HG03432 (cell line): Measurements from ENCODE around the gene PUSL1.

Source experiments
- ATAC-seq: cut with Tn5 transposase; IDR thresholded peaks from one replicate; pipeline ENCODE4 v1.9.1; 2021; ENCODE audit warnings: mild to moderate bottlenecking, moderate library complexity; ENCODE audit not compliant: unreplicated experiment

PUSL1 gene

DNA sequence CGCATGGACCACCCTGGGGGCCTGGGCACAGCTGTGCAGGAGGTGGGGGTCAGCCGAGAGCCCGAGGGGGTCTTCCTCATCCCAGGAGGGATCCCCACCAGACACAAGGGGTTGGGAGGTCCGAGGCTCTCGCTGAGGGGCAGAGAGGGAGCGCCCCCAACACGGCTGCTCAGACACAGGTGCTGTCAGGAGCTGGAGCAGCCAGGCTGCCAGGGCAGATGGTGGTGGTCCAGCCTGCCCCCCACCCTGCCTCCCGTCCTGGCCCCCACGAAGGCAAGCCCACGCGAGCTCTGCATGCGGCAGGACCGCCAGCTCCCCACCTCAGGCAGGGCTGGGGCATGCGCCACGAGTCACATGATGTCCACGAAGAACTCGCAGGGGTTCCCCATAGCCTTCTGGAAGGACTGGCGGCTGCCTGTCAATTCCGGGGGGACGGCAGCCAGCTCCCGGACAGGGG is 27.4 kb downstream of the PUSL1 start:
- no peak for ATAC-seq

DNA sequence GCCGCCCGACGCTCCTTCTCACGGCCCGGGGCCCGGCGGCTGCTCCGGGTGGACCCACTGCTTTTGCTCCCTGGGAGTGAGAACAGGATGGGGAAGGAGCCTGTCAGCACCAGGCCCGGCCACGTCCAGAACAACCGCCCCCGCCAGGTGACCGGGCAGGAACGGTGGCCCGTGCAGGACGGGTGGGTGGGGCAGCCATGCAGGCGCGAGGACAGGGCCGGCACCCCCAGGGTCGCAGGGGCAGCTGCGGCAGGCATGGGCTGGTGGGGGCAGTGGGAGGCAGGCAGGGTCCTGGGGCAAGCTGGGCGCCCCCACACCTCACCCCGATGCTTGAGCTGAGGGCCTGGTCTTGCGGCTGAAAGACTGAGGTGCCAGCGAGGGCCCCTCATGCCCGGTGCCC is 28.0 kb downstream of the PUSL1 start:
- no peak for ATAC-seq

DNA sequence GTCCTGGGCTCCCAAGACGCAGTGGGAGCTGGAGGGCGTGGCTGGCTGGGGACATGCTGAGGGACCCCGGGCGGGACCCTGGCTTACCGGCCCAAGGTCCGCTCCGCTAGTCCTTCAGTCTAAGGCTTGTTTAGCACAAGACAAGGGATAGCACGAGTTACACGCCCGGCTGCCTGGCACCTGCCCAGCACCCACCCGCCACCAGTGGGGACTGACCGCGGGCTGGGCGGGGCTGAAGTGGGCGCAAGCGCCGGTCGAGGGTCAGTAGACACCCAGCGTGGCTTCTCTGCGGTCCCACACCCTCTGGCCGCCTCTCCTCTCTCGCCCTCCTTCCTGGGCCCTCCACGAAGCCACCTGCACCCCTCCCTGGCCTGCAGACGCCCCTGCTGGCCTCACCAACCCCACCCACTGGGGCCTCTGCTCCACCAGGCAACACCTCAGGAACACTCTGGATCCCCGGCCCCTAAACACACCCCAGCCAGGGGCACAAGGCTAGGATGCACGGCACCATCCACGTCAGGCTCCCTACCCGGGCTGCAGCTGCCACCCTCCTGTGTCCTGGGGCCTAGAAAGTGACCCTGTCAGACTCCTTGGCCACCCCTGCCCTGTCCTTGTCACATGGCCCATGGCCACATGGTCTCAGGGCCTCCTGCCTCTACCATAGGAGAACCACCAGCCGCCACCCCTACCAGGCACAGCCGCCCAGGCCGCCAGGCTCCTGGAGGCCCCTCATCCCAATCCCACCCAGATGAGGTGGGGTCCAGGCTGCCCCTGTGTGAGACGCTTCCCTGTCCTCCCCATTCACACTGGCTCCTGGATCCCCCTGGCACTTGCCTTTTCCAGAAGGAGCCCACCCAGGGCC is 28.8 kb downstream of the PUSL1 start:
- no peak for ATAC-seq

DNA sequence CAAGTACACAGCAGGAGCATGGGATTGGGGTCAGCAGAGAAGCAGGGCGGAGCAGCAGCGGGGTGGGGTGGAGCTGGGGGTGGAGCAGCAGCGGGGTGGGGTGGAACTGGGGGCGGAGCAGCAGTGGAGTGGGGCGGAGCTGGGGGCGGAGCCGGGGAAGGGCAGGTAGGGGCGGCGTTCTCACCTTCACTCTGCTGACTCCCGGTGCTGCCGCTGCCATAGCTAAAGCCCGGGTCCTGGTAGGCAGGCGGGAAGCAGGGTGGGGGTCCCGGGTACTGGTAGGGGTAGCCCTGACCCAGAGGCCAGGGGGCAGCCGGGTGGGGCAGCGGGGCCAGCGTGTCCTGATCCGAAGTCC is 29.4 kb downstream of the PUSL1 start:
- ATAC-seq: no peak

- no peak for ATAC-seq
Measured at GRCh38 chr1:1338278-1338677, 29.9 kb downstream of the PUSL1 start.

DNA sequence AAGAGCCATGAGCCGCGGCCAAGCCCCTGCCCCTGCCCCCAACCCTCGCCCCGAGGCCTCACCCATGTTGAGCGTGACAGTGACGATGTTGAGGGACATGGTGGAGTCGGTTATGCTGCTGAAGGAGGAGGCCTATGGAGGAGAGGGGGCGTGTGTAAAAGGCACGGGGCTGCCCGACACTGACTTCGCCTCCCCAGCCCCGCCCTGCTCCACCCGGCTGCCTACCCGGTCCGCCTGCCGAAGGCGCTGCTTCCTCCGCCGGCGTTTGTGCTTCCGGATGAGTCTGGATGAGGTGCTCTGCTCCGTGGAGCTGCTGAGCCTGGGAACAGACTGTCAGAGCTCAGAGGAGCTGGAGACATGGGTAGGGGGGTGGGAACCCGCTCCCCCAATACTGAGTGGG is 31.8 kb downstream of the PUSL1 start:
- ATAC-seq: no peak

DNA sequence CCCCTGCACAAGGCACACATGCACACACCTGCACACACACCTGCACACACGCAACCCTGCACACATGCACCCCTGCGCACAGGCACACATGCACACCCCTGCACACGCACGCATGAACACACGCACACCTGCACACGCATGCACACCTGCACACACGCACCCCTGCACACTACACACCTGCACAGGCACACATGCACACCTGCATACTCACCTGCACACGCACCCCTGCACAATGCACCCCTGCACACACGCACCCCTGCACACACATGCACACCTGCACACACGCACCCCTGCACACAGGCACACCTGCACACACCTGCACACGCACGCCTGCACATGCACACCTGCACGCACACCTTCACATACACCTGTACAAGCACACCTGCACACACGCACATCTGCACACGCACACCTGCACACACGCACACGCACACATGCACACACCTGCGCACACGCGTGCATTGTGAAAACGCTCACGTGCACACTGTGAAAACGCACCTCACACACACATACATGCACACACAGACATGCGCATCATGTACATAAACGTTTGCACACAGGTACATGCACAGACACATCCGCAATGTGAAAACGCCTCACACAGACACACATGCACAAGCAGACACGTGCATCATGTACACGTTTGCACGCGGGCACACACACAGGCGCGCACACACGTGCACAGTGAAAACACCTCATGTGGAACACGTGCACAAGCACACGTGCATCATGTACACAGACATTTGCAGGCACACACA is 32.6 kb downstream of the PUSL1 start:
- ATAC-seq: no peak

DNA sequence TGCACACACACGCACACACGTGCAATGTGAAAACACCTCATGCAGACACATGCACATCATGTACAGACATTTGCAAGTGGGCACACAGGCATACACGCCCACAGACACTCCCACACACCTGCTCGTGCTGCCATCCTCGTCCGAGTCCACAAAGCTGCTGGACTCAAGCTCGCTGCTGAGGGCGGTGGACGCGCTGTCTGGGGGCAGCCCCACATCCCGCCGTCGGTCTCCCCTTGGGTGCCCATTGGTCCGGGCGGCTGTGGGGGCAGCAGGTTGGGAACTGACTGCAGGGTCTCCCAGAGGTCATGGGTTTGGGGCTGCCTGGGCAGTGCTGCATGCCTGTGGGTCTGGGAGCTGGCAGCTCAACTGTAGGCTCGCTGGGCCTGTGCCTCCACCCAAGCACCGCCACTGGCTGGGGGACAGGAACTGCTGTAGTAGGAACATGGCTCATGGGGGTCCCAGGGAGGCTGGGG is 33.2 kb downstream of the PUSL1 start:
- ATAC-seq: no peak

GRCh38 chr1:1342061-1342562 is 33.7 kb downstream of the PUSL1 start:
- ATAC-seq: no peak

DNA sequence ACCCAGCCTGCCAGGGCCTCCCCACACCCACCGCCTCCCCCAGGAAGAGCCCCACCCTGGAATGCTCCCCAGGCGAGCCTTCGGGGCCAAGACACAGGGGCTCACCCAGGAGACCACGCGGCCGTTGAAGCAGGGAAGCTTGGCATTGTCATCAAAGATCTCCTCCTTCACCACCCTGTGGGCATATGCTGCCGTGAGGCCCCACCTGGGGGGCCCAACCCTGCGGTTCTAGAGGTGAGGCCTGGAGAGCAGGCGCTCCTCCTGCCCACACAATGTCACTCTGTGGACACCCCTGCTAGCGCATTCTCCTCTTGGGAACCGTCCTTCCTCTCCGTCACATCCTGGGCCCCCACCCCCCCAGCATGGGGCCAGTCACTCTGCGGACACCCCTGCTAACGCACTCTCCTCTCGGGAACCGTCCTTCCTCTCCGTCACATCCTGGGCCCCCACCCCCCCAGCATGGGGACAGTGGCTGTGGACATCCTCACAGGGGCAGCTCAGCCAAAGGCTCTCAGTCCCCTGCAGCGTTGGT is 34.3 kb downstream of the PUSL1 start:
- ATAC-seq: no peak

DNA sequence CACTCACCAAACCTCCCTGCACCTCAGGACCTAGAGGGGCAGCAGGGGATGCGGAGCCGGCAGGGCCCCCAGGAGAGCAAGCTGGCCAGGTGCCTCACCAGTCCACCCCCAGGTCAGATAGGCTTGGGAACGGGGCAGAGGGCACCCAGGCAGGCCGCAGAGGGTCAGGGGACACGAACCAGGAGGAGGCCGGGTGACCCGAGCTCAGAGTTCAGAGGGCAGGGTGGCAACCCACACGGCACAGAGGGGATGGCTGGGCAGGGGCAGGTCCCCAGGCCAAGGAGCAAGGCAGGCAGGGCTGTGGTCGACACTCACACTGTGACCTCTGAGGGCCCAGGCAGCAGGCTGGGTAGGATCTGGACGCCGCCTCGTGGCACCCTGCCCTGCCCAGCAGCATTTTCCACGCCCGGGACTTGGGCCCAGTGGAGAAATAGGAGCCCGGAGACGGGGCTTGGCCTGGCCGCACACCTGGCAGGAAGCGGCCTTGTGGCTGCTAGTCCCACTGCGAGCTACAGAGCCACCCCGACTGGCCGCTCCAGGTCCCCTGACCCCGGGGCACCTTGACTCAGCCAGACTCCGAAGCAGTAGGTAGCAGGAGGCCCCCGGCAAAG is 35.5 kb downstream of the PUSL1 start:
- no peak for ATAC-seq

DNA sequence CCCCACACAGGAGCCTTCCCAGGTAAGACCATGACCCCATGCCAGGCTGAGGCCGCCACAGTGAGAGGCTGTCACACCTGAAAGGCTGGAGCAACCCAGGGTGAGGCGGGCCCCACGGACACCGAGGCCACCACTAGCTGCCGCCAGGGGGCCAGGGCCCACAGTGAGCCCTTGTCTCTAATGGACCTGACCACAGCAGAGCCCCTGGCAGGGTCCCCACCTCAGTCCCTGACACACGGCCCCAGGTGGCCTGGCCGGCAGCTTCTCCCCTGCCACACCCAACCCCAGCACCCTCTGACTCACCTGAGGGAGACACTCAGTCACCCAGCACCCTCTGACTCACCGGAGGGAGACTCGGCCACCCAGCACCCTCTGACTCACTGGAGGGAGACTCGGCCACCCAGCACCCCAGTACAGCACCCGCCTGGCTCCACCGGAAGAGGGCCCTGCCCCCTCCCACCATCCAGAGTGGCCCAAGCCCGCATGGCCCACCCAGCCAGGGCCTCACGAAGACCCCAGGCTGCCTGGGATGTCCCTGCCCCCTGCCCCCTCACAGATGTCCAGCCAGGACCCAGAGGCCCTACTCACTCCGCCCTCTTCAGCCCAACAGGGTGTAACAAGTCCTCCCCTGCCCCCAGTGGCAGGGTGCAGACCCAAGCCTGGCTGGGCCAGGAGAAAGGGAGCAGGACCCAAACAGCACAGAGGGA is 36.4 kb downstream of the PUSL1 start:
- ATAC-seq: no peak

DNA sequence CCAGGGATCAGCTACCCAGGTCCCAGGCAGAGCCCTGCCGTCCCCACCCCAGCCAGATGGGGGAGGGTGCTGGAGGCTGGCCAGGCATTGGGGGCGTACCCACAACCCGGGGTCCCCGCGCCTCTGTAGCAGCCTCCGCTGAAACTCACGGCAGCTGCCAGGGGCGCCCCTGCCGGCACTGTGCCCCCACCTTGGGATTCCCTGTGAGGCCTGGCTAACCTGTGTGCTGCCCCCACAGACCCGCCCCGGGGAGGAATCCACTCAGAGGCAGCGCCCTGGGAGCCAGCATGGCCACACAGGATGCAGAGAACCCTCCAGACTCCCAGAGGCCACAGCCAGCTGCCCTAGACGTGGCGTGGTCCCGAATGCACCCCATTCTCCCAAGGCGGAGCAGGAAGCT is 37.0 kb downstream of the PUSL1 start:
- no peak for ATAC-seq

- no peak for ATAC-seq
Measured at GRCh38 chr1:1345860-1346500, 37.6 kb downstream of the PUSL1 start.

DNA sequence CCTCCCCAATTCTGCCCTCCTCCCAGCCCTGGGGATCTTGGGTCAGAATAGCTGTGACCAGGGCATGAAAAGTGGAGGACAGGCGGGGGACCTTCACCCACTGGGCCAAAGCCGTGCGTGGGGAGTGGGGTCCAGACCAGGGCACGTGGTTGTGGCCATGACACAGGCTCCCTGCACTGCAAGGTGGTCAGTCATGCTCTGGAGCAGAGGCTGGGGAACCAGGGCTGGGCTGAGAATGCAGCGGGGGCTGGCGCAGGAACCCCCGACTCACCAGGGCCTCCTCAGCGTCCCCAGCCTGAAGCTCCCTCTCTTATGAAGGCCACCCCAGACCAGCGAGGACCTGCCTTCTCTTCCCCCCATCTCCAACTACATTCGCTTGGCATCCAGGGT is 38.1 kb downstream of the PUSL1 start:
- ATAC-seq: no peak

GRCh38 chr1:1347026-1347595 is 38.7 kb downstream of the PUSL1 start:
- no peak for ATAC-seq

DNA sequence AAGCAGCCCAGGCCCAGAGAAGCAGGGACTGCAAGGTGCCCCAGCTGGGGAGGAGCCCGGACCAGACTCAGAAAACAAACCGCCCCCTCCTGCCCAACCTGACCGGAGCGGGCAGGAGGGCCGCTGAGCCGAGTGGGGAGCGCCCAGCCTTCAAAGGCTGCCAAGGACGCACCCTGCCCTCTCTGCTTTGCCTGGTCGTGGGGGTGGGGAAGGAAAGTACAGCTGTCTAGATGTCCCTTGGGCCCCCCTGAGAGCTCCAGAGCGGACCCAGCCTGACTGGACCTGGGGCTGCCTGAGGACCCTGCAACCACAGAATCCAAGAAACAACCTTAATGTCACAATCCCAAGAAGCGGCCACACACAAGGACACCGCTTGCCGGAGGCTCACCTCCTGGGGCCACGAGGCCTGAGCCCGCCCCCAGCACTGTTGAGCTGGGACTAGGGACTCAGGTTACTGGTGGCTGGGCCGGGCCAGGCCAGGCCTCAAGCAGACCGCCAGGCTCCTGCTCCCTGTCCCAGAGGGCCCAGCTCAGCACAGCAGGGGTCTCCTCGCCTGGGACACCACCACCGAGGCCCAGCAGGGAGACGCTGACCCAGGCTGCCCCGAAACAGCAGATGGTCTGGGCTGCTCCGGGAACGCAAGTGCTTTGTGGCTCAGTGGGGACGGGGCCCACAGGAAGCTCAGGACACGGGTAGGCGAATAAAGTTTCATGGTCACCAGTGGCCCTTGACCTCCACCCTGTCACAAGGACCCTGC is 39.4 kb downstream of the PUSL1 start:
- ATAC-seq: no peak

DNA sequence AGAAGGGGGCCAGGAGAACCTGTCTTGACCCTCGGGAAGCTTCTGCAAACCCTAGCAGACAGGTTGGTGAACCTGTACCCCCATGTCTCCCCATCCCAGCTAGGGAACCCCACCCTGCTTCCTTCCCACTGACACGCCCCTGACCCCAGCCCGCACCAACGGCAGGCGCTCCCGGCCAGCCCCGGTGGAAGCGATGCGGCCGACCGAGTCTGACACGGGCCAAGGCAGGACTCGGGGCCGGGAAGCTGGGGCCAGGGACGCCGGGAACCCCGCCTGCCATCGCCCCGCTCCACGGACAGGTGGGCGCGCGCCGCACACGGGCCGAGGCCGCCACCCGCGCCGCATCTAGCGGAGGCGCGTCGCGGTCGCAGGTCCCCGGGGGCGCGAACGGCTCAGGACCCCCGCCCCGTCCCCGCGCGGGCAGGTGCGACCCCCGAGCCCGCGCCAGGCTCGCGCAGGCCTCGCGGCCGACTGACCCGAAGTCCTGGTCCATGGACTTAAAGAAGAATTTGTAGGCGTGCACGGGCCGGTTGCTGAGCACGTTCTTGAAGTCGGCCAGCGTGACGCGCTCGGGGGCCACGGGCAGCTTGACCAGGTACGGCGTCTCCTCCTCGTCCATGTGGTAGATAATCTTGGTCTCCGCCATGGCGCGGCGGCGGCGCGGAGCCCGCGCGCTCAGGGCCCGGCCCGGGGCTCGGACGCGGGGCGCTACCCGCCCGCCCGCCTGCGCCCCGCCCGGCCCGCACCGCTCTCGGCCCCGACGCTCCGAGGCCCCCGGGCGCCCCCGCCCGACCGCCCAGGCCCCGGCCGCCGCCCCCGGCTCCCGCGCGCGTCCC is 40.2 kb downstream of the PUSL1 start:
- peak; percentile 36 for ATAC-seq
